ENCODE measurements around the gene ZNF749. TPM values are rescaled to one million over a fixed set of nuclear protein-coding genes. Genes with fewer than 3 reads are reported as not detected.
A peak's percentile ranks its signal among the peaks of the same experiment; 100 is the strongest.

The ZNF749 gene
- total and polyA plus RNA-seq, 10 of the 15 experiments (the other 5 are each of a cell fraction or from before 2014, with no cell fraction given) = 3.1 to 20.2 (median 13.7) TPM

DNA sequence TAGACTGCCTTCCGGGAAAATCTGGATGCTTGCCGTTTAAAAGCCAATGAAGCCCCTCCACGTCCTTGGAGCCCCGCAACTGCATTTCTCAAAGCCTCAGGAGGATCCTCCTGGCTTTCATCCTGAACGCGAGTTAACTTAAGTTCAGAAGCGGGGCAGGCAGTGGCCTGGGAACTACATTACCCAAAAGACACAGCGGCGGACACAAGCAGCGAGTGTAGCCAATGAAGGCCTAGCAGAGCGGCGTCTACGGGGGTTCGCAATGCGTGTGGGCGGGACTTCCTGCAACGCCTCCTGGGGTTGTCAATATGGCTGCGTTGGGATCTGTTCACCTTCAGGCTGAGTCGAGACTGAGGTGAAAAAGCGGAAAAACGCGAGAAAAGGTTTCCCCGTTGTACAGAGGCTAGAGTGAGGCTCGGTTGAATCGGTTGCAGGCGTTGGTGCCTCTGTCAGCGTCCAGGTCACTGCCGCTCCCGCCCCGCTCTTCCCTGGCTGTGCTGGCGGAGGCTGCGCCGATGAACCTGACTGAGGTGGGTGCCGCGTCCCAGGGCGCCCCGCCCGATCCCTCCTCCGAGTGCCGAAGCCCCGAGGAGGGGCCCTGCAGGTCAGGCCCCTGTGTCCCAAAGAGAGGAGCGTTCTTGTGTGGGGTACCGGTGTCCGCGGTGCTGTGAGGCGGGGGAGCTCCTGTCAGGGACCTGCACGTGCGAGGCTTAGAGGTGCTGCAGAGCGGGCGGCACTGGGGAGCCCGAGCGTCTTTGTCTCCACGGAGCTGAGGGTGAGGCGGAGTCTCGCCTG is 24.1 kb upstream of the ZNF749 start, which contains the start of gene ZNF17 (continued):
- TF ChIP-seq, protein P1, sequence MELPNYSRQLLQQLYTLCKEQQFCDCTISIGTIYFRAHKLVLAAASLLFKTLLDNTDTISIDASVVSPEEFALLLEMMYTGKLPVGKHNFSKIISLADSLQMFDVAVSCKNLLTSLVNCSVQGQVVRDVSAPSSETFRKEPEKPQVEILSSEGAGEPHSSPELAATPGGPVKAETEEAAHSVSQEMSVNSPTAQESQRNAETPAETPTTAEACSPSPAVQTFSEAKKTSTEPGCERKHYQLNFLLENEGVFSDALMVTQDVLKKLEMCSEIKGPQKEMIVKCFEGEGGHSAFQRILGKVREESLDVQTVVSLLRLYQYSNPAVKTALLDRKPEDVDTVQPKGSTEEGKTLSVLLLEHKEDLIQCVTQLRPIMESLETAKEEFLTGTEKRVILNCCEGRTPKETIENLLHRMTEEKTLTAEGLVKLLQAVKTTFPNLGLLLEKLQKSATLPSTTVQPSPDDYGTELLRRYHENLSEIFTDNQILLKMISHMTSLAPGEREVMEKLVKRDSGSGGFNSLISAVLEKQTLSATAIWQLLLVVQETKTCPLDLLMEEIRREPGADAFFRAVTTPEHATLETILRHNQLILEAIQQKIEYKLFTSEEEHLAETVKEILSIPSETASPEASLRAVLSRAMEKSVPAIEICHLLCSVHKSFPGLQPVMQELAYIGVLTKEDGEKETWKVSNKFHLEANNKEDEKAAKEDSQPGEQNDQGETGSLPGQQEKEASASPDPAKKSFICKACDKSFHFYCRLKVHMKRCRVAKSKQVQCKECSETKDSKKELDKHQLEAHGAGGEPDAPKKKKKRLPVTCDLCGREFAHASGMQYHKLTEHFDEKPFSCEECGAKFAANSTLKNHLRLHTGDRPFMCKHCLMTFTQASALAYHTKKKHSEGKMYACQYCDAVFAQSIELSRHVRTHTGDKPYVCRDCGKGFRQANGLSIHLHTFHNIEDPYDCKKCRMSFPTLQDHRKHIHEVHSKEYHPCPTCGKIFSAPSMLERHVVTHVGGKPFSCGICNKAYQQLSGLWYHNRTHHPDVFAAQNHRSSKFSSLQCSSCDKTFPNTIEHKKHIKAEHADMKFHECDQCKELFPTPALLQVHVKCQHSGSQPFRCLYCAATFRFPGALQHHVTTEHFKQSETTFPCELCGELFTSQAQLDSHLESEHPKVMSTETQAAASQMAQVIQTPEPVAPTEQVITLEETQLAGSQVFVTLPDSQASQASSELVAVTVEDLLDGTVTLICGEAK (IDR thresholded peaks at IDR 0.05; ENCODE audit: borderline replicate concordance) = peak; percentile 92
- TF ChIP-seq LARP7 (IDR thresholded peaks at IDR 0.05) = peak; percentile 54; the same call in 1 of the 2 replicates
- TF ChIP-seq, protein P2, sequence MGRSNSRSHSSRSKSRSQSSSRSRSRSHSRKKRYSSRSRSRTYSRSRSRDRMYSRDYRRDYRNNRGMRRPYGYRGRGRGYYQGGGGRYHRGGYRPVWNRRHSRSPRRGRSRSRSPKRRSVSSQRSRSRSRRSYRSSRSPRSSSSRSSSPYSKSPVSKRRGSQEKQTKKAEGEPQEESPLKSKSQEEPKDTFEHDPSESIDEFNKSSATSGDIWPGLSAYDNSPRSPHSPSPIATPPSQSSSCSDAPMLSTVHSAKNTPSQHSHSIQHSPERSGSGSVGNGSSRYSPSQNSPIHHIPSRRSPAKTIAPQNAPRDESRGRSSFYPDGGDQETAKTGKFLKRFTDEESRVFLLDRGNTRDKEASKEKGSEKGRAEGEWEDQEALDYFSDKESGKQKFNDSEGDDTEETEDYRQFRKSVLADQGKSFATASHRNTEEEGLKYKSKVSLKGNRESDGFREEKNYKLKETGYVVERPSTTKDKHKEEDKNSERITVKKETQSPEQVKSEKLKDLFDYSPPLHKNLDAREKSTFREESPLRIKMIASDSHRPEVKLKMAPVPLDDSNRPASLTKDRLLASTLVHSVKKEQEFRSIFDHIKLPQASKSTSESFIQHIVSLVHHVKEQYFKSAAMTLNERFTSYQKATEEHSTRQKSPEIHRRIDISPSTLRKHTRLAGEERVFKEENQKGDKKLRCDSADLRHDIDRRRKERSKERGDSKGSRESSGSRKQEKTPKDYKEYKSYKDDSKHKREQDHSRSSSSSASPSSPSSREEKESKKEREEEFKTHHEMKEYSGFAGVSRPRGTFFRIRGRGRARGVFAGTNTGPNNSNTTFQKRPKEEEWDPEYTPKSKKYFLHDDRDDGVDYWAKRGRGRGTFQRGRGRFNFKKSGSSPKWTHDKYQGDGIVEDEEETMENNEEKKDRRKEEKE (IDR thresholded peaks at IDR 0.05) = no peak
- no peak for TF ChIP-seq ZSCAN29 (IDR thresholded peaks at IDR 0.05)
- TF ChIP-seq TARDBP (IDR thresholded peaks at IDR 0.05; ENCODE audit: borderline replicate concordance) = peak; percentile 53; the same call in 1 of the 2 replicates
- TF ChIP-seq, protein P3, sequence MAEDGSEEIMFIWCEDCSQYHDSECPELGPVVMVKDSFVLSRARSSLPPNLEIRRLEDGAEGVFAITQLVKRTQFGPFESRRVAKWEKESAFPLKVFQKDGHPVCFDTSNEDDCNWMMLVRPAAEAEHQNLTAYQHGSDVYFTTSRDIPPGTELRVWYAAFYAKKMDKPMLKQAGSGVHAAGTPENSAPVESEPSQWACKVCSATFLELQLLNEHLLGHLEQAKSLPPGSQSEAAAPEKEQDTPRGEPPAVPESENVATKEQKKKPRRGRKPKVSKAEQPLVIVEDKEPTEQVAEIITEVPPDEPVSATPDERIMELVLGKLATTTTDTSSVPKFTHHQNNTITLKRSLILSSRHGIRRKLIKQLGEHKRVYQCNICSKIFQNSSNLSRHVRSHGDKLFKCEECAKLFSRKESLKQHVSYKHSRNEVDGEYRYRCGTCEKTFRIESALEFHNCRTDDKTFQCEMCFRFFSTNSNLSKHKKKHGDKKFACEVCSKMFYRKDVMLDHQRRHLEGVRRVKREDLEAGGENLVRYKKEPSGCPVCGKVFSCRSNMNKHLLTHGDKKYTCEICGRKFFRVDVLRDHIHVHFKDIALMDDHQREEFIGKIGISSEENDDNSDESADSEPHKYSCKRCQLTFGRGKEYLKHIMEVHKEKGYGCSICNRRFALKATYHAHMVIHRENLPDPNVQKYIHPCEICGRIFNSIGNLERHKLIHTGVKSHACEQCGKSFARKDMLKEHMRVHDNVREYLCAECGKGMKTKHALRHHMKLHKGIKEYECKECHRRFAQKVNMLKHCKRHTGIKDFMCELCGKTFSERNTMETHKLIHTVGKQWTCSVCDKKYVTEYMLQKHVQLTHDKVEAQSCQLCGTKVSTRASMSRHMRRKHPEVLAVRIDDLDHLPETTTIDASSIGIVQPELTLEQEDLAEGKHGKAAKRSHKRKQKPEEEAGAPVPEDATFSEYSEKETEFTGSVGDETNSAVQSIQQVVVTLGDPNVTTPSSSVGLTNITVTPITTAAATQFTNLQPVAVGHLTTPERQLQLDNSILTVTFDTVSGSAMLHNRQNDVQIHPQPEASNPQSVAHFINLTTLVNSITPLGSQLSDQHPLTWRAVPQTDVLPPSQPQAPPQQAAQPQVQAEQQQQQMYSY (CRISPR knock-in tag; IDR thresholded peaks at IDR 0.05) = no peak
- no peak for TF ChIP-seq BMI1 (IDR thresholded peaks at IDR 0.05; ENCODE audit: borderline replicate concordance)
- peak; percentile 91 for TF ChIP-seq CREM (IDR thresholded peaks at IDR 0.05; ENCODE audit: low read depth)
- TF ChIP-seq CHD1 (IDR thresholded peaks at IDR 0.05; ENCODE audit: low read depth, low read length) = no peak
- no peak for TF ChIP-seq ZBED1 (IDR thresholded peaks at IDR 0.05; ENCODE audit: borderline replicate concordance)
- no peak for TF ChIP-seq SIN3A (IDR thresholded peaks at IDR 0.05; ENCODE audit: low read depth, low read length)
- no peak; the same call in 1 of the 2 replicates for TF ChIP-seq RB1 (IDR thresholded peaks at IDR 0.05; ENCODE audit: borderline replicate concordance)
- no peak for TF ChIP-seq SUPT20H (IDR thresholded peaks at IDR 0.05; ENCODE audit: borderline replicate concordance, control insufficient read depth, low read depth, low read length)
- TF ChIP-seq TCF7 (IDR thresholded peaks at IDR 0.05; ENCODE audit: borderline replicate concordance) = no peak
- TF ChIP-seq JUNB (IDR thresholded peaks at IDR 0.05) = no peak
- TF ChIP-seq MEF2A (IDR thresholded peaks at IDR 0.05; ENCODE audit: insufficient read depth, low read depth, low read length) = no peak
- TF ChIP-seq POLR2AphosphoS2 (IDR thresholded peaks at IDR 0.05; ENCODE audit: low read depth, low read length) = peak; percentile 74; the same call in 1 of the 2 replicates
- no peak for TF ChIP-seq IRF4 (IDR thresholded peaks at IDR 0.05; ENCODE audit: low read depth, low read length)

All from GM12878 (cell line).